ENCODE measurements around the gene FNIP2. TPM values are rescaled to one million over a fixed set of nuclear protein-coding genes. Genes with fewer than 3 reads are reported as not detected.
"Not testable (repeated sequence)": the region's sequence is repeated elsewhere in the genome, so short reads cannot be mapped to it uniquely, and the experiment has no call there.

FNIP2 gene
- total RNA-seq, 2 experiments from 2014 or later, result 12.3 to 17.1 TPM

DNA sequence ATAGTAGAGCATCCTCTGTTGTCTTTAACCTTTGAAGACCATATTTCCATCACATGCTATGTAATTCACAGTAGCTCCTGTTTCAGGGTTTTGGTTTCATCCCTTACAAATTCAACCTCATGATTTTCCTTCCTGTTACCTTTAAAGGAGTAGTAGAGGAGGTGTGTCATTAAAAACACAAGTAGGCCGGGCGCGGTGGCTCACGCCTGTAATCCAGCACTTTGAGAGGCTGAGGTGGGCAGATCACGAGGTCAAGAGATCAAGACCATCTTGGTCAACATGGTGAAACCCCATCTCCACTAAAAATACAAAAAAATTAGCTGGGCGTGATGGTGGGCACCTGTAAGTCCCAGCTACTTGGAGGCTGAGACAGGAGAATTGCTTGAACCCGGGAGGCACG lies 59.3 kb downstream of the FNIP2 start:
- not testable (repeated sequence) for H3K27me3 Mint-ChIP-seq; H3K4me3 Mint-ChIP-seq; H3K9me3 Mint-ChIP-seq (ENCODE audit: low read depth); ATAC-seq; H3K27ac Mint-ChIP-seq; DNase-seq
- CTCF ChIA-PET, result interaction anchor here (0.7 to 3.4 kb wide), 2 partner anchors 10 kb away, joined by 5 to 12 read pairs; no protein-coding TSS in a partner anchor
- H3K36me3 Mint-ChIP-seq, result peaks cover 35% of the 10 kb centered on the region
- peaks cover 55% of the 10 kb centered on the region for H3K4me1 Mint-ChIP-seq

DNA sequence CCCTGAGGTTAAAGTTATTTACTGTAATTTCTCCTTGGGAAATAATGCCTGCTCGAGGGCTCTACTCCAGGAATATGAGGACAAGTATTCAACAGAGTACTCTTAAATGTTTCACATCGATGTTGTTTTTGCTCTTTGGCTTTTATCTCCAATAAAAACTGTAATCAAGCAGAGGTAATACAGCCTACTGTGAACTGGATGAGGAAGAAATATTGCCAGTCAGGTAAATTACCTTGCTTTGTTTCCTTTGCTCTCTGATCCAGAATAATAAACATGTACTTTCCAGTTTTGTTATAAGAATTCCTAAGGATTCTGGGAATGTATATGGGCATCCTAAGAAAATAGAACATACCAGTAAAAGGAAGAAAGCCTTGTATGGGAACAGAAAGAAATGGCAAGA lies 60.4 kb downstream of the FNIP2 start:
- no peak for ATAC-seq
- peaks cover 42% of the 10 kb centered on the region for H3K36me3 Mint-ChIP-seq
- H3K4me1 Mint-ChIP-seq, result peaks cover 45% of the 10 kb centered on the region
- no peak for DNase-seq
- H3K4me3 Mint-ChIP-seq, result no peak overlapping the region
- CTCF ChIA-PET, result no interaction called here
- no peaks in the 10 kb centered on the region for H3K27me3 Mint-ChIP-seq
- no peaks in the 10 kb centered on the region for H3K9me3 Mint-ChIP-seq (ENCODE audit: low read depth)
- H3K27ac Mint-ChIP-seq, result no peak overlapping the region

DNA sequence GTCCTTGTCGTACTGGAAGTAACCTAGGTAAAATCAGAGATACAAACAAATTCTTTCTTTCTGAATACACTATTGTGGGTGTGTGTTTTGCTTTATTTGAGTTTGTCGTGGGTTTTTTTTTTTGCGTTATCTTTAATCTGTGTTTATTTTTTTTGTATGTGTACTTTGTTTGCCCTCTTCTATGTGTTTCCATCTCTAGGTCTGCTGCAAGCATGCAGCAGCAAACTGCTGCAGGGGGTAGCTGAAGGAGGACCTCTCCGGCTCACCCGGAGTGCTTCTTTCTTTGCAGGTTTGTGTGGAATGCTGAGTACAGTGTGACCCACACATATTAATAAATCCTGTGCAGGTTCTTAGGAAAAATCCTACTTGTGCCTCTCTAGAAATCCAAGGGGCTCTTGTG lies 64.8 kb downstream of the FNIP2 start:
- H3K4me3 Mint-ChIP-seq, result no peak overlapping the region
- H3K36me3 Mint-ChIP-seq, result peaks cover 47% of the 10 kb centered on the region
- no peak overlapping the region for H3K27ac Mint-ChIP-seq
- H3K4me1 Mint-ChIP-seq, result peaks cover 11% of the 10 kb centered on the region
- H3K9me3 Mint-ChIP-seq (ENCODE audit: low read depth), result no peaks in the 10 kb centered on the region
- CTCF ChIA-PET, result no interaction called here
- ATAC-seq, result no peak
- no peaks in the 10 kb centered on the region for H3K27me3 Mint-ChIP-seq
- DNase-seq, result no peak

DNA sequence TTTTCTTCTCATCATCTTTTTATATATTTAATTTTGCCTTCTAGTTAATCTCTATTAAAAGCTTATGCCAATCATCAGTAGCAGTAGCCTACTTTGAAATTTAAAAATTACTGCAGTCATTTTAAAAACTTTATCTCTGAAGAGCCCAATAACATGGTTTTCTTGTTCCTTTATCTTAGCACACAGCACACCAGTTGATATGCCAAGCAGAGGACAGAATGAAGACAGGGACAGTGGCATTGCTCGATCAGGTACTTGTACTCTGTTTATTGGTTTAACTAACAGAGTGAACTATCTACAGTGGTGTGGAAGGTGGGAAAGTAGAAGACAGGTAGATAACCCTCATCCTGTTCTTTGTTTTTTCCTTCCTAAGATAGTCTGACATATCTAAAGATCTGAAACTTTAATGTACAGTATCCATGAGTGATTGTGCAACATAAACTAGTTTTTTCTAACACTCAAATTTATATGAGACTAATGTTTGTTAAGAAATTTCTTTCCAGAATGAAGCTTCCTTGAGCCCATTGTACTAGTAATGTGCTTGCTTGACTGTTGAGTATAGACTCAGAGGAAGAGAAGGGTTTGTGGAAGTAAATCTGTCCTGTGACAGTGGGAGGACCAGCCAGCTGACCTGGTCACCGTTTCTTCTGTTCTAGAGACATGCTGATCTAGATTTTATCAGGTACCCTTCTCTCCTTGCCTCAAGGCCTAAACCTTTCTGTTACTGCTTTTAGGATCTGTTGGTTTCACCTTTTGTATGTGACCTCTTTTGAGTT lies 66.6 kb downstream of the FNIP2 start:
- CTCF ChIA-PET, result no interaction called here
- Mint-ChIP-seq H3K36me3 (peaks cover 41% of the 10 kb centered on the region), H3K4me3 (no peak overlapping the region), H3K4me1 (peaks cover 5% of the 10 kb centered on the region), H3K27me3 (no peaks in the 10 kb centered on the region), H3K9me3 (ENCODE audit: low read depth) (no peaks in the 10 kb centered on the region), H3K27ac (no peak overlapping the region)
- ATAC-seq (no peak), DNase-seq (no peak)

DNA sequence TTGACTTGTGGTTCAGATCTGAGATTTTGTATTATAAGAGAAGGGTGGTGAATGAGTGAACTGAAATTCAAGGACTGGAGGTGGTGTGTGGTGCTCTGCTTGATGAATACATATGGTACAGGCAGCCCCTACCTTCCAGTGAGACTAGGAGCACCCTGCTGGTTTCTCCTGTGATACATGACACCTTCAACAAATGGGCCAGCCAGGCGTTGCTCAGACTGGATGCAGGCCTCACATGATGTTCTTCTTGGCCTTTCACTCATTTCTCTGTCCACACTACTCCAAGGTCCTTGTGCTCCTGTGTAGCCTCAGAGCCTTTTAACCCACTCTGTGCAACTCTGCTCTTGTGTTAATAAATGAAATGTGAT lies 67.2 kb downstream of the FNIP2 start:
- no peaks in the 10 kb centered on the region for H3K27me3 Mint-ChIP-seq
- H3K4me1 Mint-ChIP-seq, result peaks cover 4% of the 10 kb centered on the region
- H3K36me3 Mint-ChIP-seq, result peaks cover 38% of the 10 kb centered on the region
- CTCF ChIA-PET, result no interaction called here
- H3K27ac Mint-ChIP-seq, result no peak overlapping the region
- ATAC-seq, result no peak
- DNase-seq, result no peak
- no peaks in the 10 kb centered on the region for H3K9me3 Mint-ChIP-seq (ENCODE audit: low read depth)
- no peak overlapping the region for H3K4me3 Mint-ChIP-seq

DNA sequence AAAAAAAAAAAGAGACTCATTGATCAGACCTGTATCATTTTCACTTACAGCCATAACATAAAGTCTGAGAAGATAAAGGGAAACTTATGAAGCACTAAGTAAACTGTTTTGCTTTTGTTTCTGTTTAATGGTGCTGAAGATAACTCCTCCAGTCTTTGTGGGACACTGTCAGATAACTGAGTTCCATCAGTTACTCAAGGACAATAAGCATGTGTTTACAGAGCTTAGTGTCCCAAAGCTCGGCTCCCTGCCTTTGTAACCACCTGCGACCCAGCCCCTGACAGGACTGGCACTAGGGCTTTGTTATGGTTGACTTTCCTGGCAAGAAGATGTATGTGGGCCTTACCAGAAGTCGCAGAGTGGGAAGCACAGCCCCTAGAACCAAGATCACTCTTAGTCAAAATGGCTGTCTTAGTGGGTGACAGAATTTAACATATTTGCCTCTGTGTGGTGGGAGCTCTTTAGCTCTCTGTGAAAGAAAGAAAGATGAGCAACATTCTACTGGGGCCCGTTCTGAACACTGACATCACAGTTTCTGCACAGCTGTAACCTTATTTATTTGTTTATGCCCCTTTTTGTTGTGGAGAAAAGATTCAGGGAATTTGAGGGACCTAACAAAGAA lies 68.1 kb downstream of the FNIP2 start:
- Mint-ChIP-seq H3K27ac (no peak overlapping the region), H3K27me3 (no peaks in the 10 kb centered on the region), H3K9me3 (ENCODE audit: low read depth) (no peaks in the 10 kb centered on the region), H3K4me3 (no peak overlapping the region), H3K36me3 (peaks cover 32% of the 10 kb centered on the region), H3K4me1 (peaks cover 4% of the 10 kb centered on the region)
- CTCF ChIA-PET, result interaction anchor here (1.4 to 1.8 kb wide), 2 partner anchors 11 to 366 kb away, joined by 3 to 12 read pairs; no protein-coding TSS in a partner anchor
- no peak for ATAC-seq
- no peak for DNase-seq

DNA sequence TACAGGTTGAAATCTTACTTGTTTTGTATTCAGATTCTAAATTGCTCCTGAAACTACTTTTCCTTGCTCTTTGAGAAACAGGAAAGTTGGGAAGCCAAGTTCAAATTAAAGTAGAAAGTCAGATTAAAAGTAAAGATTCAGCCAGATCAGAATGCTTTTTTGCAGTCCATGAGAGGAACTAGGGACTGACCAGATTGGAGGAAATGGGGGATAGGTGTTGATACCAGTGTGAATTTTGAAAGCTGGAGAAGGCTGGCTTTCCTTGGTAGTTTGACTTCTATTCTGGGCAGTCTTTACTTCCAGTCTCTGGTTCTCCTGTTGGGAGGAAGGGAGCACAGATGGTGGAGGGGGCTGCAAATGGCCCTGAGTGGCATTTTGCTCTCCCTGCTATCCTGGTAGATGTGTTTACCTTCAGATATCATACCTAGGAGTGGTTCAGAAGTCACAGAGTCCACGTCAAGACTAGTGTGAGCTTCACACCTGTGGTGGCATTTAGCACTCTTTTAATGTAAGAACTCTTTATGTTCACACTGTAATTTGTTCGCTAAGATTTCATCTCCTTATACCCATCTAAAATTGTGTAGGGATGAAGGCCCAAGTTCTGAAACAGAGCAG lies 68.8 kb downstream of the FNIP2 start:
- H3K27ac Mint-ChIP-seq, result no peak overlapping the region
- DNase-seq (no peak), ATAC-seq (no peak)
- no peaks in the 10 kb centered on the region for H3K9me3 Mint-ChIP-seq (ENCODE audit: low read depth)
- H3K4me3 Mint-ChIP-seq, result no peak overlapping the region
- H3K27me3 Mint-ChIP-seq, result no peaks in the 10 kb centered on the region
- CTCF ChIA-PET, result interaction anchor here (0.7 to 1.8 kb wide), 4 partner anchors 9 to 365 kb away, joined by 3 to 12 read pairs (median 4); no protein-coding TSS in a partner anchor
- peaks cover 31% of the 10 kb centered on the region for H3K36me3 Mint-ChIP-seq
- H3K4me1 Mint-ChIP-seq, result peaks cover 4% of the 10 kb centered on the region

DNA sequence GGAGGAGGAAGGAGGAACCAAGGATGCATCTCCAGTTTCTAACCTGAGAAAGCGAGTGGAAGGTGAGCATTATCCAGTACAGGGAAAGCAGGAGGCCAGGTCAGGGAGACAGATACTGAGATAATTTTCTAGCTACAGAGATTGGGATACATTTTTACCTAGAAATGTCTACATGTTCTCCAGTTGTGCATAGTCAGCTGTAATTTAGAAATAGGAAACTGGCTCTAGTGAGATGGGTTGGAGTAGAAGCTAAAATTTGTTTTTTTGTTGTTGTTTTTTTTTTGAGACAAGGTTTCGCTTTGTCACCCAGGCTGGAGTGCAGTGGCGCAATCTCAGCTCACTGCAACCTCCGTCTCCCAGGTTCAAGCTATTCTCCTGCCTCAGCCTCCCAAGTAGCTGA lies 71.3 kb downstream of the FNIP2 start:
- Mint-ChIP-seq H3K4me3 (no peak overlapping the region), H3K36me3 (peaks cover 28% of the 10 kb centered on the region), H3K27ac (no peak overlapping the region), H3K27me3 (no peaks in the 10 kb centered on the region), H3K9me3 (ENCODE audit: low read depth) (no peaks in the 10 kb centered on the region), H3K4me1 (peaks cover 4% of the 10 kb centered on the region)
- ATAC-seq (no peak), DNase-seq (no peak)
- CTCF ChIA-PET, result interaction anchor here (1.5 kb wide), 1 partner anchor 11 kb away, joined by 4 read pairs; no protein-coding TSS in a partner anchor

DNA sequence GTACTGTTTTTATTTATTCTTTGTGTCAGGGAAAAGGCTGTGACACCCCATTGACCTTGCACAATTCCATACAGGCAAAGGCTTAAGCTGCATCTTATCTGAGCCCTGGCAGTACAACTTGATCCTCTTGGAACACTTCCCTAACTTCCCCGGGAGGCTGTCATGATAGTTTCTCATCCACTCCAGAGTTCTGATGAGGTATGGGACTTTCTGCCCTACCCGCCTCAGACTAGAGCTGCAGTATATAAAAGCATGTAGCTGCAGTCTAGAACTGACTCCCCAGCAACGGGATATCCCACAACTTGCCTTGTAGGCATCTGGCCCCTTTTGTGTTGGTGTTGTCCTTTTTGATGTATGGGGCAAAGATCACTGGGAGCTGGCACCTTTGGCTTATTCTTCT lies 72.7 kb downstream of the FNIP2 start:
- Mint-ChIP-seq H3K9me3 (ENCODE audit: low read depth) (no peaks in the 10 kb centered on the region), H3K4me1 (no peaks in the 10 kb centered on the region), H3K27me3 (no peaks in the 10 kb centered on the region), H3K27ac (no peak overlapping the region), H3K36me3 (peaks cover 19% of the 10 kb centered on the region), H3K4me3 (no peak overlapping the region)
- CTCF ChIA-PET, result interaction anchor here (1.1 to 2.0 kb wide), 2 partner anchors 8 to 10 kb away, joined by 3 to 7 read pairs; no protein-coding TSS in a partner anchor
- ATAC-seq (no peak), DNase-seq (no peak)

DNA sequence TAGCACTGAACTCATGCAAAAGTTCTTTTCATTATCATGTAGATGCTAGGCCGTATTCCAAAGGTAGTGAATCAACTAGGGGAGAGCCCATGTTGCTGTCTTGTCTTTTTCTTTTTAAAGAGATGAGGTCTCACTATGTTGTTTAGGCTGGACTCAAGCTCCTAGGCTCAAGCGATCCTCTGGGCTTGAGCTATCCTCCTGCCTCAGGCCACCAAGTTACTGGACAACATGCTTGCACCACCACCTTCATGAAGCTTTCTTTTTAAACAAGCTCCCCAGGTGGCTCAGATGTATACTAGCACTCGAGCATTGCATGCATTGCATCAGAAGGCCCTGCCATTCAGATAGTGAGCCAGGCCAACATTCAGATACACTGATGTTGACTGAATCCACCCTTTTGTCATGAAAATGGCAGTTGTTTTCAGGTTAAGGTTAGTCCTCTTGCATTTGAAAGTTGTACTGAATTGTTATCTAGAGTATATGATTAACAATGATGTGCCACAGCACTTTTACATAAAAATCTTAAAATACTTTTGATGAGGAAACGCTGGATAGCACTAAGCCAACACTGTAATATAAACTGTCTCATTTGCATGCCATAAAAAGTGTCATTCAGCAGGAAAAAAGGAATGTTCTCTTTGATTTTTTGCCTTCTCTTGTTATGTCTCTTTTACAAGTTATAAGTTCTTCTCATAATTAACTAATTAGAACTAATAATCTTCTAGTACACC lies 76.7 kb downstream of the FNIP2 start:
- ATAC-seq (no peak), DNase-seq (no peak)
- H3K4me3 Mint-ChIP-seq, result no peak overlapping the region
- H3K4me1 Mint-ChIP-seq, result peaks cover 10% of the 10 kb centered on the region
- no peaks in the 10 kb centered on the region for H3K27me3 Mint-ChIP-seq
- peaks cover 12% of the 10 kb centered on the region for H3K36me3 Mint-ChIP-seq
- CTCF ChIA-PET, result interaction anchor here (0.5 to 1.3 kb wide), 3 partner anchors 11 to 333 kb away, joined by 3 read pairs; no protein-coding TSS in a partner anchor
- no peaks in the 10 kb centered on the region for H3K9me3 Mint-ChIP-seq (ENCODE audit: low read depth)
- no peak overlapping the region for H3K27ac Mint-ChIP-seq

DNA sequence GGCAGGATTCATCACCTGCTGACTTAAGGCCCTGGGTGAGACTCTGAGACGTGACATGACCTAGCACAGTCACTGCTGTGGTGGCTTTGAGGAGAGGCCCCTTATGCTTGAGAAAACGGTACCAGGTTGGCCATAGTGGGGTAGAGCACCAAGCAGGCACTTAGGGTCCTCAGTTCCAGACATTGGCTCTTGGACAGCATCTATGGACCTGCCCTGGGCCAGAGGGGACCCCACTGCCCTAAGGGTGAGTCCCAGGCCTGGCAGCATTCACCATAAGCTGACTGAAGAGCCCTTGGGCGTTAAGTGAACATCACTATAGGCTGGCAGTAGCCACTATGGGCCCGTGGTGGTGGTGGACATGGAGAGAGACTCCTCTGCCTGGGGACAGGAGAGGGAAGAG lies 78.7 kb downstream of the FNIP2 start:
- Mint-ChIP-seq H3K27me3 (no peaks in the 10 kb centered on the region), H3K36me3 (peaks cover 8% of the 10 kb centered on the region), H3K9me3 (ENCODE audit: low read depth) (no peaks in the 10 kb centered on the region), H3K4me3 (no peak overlapping the region), H3K4me1 (peaks cover 13% of the 10 kb centered on the region), H3K27ac (no peak overlapping the region)
- CTCF ChIA-PET, result no interaction called here
- no peak for DNase-seq
- ATAC-seq, result no peak

DNA sequence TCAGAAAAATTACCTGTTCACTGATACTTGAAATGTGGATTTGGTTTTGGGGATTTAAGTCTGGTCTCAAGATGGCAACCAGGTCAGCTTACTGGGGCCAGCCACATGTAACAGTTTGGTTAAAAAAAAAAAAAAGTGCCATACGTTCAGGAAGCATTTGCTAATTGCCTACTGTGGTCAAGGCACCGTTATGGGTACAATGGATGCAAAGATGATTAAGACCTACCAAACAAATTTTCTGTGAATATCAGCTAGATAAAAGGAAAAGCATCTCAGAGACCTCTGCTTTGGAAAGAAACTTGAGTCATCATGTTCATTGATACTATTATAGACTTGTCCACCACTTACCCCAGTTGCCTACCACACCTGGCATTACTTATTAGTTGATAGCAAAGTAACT lies 80.9 kb downstream of the FNIP2 start:
- H3K4me3 Mint-ChIP-seq, result no peak overlapping the region
- CTCF ChIA-PET, result interaction anchor here (0.7 to 6.3 kb wide), 11 partner anchors 8 to 353 kb away, joined by 3 to 33 read pairs (median 3); no protein-coding TSS in a partner anchor
- no peaks in the 10 kb centered on the region for H3K9me3 Mint-ChIP-seq (ENCODE audit: low read depth)
- H3K27me3 Mint-ChIP-seq, result no peaks in the 10 kb centered on the region
- H3K4me1 Mint-ChIP-seq, result peaks cover 13% of the 10 kb centered on the region
- DNase-seq, result no peak
- no peak for ATAC-seq
- no peaks in the 10 kb centered on the region for H3K36me3 Mint-ChIP-seq
- H3K27ac Mint-ChIP-seq, result no peak overlapping the region

DNA sequence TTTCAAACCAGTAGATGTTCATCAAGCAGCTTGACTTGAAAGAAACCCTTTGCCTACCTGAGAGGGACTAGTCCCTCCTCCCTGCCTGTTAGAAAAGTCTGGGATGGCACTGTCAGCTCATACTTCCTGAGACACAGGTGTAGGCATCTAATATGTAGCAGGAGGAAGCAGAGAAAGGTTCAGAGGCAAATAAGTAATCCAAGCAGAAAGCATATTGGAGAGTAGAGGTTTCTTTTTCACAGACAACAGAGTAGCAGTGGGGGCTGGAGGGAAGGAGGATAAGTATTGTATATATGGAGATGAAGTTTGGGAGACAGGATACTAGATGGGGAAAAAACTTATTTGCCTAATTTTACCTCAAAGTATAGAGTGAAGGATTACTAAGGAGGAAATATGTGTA lies 81.5 kb downstream of the FNIP2 start:
- DNase-seq (no peak), ATAC-seq (no peak)
- peak overlapping the region; percentile 5 for H3K27ac Mint-ChIP-seq
- no peaks in the 10 kb centered on the region for H3K9me3 Mint-ChIP-seq (ENCODE audit: low read depth)
- CTCF ChIA-PET, result interaction anchor here (0.7 to 6.3 kb wide), 15 partner anchors 9 to 352 kb away, joined by 3 to 33 read pairs (median 3); partner anchors contain the start of genes C4orf46 and FNIP2
- H3K4me3 Mint-ChIP-seq, result no peak overlapping the region
- H3K36me3 Mint-ChIP-seq, result no peaks in the 10 kb centered on the region
- no peaks in the 10 kb centered on the region for H3K27me3 Mint-ChIP-seq
- peaks cover 13% of the 10 kb centered on the region for H3K4me1 Mint-ChIP-seq

All from activated CD8-positive, alpha-beta memory T cell treated with anti-CD3 and anti-CD28 coated beads, Interleukin-2, amount 10 ng/mL, durations not matched to agents 7 days and 5 days (primary cell).